ENCODE measurements around the gene OR2T27.
"Not testable (repeated sequence)": the region's sequence is repeated elsewhere in the genome, so short reads cannot be mapped to it uniquely, and the experiment has no call there.

DNA sequence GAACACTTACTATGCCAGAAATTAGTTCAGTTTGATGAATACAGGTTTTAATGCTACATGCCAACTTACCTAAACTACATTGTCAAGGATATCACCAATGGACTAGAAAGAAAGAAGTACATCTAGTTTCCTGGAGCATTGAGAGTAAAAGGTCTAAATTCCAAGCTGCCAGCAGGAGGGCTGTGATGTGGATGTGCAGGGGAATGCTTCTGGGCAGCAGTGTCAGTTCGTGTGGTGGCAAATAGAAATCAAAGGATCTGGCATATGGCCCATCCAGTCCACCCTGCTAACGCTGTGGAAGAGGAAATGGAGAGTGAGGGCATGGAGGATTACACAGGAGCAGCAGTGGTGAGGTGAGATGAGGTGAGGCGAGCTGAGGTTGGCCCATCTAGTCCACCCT lies 10.2 kb downstream of the OR2T27 start, which contains the start of gene OR2T35:
- TF ChIP-seq POLR2A (IDR thresholded peaks at IDR 0.05; ENCODE audit: borderline replicate concordance, extremely low read depth, insufficient read depth, insufficient read length); EZH2 (IDR thresholded peaks at IDR 0.05); ZFX (IDR thresholded peaks at IDR 0.05); EZH2phosphoT487 (IDR thresholded peaks at IDR 0.05; ENCODE audit: borderline replicate concordance); RAD21 (IDR thresholded peaks at IDR 0.05; ENCODE audit: low read depth); POLR2AphosphoS5 (IDR thresholded peaks at IDR 0.05; ENCODE audit: low read depth, low read length); ZNF274 (IDR thresholded peaks at IDR 0.05; ENCODE audit: low read depth, low read length); FOSL1 (IDR thresholded peaks at IDR 0.05; ENCODE audit: low read depth): not testable (repeated sequence)
- TF ChIP-seq, protein P1, sequence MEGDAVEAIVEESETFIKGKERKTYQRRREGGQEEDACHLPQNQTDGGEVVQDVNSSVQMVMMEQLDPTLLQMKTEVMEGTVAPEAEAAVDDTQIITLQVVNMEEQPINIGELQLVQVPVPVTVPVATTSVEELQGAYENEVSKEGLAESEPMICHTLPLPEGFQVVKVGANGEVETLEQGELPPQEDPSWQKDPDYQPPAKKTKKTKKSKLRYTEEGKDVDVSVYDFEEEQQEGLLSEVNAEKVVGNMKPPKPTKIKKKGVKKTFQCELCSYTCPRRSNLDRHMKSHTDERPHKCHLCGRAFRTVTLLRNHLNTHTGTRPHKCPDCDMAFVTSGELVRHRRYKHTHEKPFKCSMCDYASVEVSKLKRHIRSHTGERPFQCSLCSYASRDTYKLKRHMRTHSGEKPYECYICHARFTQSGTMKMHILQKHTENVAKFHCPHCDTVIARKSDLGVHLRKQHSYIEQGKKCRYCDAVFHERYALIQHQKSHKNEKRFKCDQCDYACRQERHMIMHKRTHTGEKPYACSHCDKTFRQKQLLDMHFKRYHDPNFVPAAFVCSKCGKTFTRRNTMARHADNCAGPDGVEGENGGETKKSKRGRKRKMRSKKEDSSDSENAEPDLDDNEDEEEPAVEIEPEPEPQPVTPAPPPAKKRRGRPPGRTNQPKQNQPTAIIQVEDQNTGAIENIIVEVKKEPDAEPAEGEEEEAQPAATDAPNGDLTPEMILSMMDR (IDR thresholded peaks at IDR 0.05 in 2 of 3, conservative IDR thresholded peaks at IDR 0.05 in 1 of 3; ENCODE audit: borderline replicate concordance in 1 of 3, insufficient read depth in 1 of 3, low read depth in 2 of 3, low read length in 2 of 3) = not testable (repeated sequence)
- TF ChIP-seq, protein P2, sequence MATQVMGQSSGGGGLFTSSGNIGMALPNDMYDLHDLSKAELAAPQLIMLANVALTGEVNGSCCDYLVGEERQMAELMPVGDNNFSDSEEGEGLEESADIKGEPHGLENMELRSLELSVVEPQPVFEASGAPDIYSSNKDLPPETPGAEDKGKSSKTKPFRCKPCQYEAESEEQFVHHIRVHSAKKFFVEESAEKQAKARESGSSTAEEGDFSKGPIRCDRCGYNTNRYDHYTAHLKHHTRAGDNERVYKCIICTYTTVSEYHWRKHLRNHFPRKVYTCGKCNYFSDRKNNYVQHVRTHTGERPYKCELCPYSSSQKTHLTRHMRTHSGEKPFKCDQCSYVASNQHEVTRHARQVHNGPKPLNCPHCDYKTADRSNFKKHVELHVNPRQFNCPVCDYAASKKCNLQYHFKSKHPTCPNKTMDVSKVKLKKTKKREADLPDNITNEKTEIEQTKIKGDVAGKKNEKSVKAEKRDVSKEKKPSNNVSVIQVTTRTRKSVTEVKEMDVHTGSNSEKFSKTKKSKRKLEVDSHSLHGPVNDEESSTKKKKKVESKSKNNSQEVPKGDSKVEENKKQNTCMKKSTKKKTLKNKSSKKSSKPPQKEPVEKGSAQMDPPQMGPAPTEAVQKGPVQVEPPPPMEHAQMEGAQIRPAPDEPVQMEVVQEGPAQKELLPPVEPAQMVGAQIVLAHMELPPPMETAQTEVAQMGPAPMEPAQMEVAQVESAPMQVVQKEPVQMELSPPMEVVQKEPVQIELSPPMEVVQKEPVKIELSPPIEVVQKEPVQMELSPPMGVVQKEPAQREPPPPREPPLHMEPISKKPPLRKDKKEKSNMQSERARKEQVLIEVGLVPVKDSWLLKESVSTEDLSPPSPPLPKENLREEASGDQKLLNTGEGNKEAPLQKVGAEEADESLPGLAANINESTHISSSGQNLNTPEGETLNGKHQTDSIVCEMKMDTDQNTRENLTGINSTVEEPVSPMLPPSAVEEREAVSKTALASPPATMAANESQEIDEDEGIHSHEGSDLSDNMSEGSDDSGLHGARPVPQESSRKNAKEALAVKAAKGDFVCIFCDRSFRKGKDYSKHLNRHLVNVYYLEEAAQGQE (IDR thresholded peaks at IDR 0.05; ENCODE audit: low read depth) = not testable (repeated sequence)

Measured in HCT116 (cell line).